ENCODE measurements around the gene KCTD7.
"Not testable (repeated sequence)": the region's sequence is repeated elsewhere in the genome, so short reads cannot be mapped to it uniquely, and the experiment has no call there.

KCTD7 gene

GRCh38 chr7:66617295-66617694 is 11.4 kb upstream of the KCTD7 start:
- no peak for DNase-seq

GRCh38 chr7:66619341-66619948 is 9.2 kb upstream of the KCTD7 start:
- not testable (repeated sequence) for DNase-seq

- DNase-seq = no peak
Measured at GRCh38 chr7:66626331-66626934, 2.2 kb upstream of the KCTD7 start.

- DNase-seq = peak; percentile 48
Measured at GRCh38 chr7:66627151-66627681, 1.5 kb upstream of the KCTD7 start.

GRCh38 chr7:66627881-66628360 is 760 bp upstream of the KCTD7 start:
- DNase-seq = no peak

- peak; percentile 62 for DNase-seq
Measured at GRCh38 chr7:66629222-66630062, 761 bp downstream of the KCTD7 start.

GRCh38 chr7:66630531-66630930 is 1.9 kb downstream of the KCTD7 start:
- no peak for DNase-seq

- no peak for DNase-seq
Measured at GRCh38 chr7:66631471-66631870, 2.8 kb downstream of the KCTD7 start.

GRCh38 chr7:66634816-66635215 is 6.1 kb downstream of the KCTD7 start:
- DNase-seq = no peak

GRCh38 chr7:66635322-66635981 is 6.8 kb downstream of the KCTD7 start:
- not testable (repeated sequence) for DNase-seq

GRCh38 chr7:66635982-66636546 is 7.4 kb downstream of the KCTD7 start:
- not testable (repeated sequence) for DNase-seq

- no peak for DNase-seq
Measured at GRCh38 chr7:66638309-66639099, 9.8 kb downstream of the KCTD7 start.

- no peak for DNase-seq
Measured at GRCh38 chr7:66639773-66640172, 11.1 kb downstream of the KCTD7 start.

GRCh38 chr7:66640802-66641525 is 12.3 kb downstream of the KCTD7 start:
- DNase-seq = peak; percentile 12

GRCh38 chr7:66641526-66641871 is 12.8 kb downstream of the KCTD7 start:
- peak; percentile 48 for DNase-seq

GRCh38 chr7:66642186-66642585 is 13.5 kb downstream of the KCTD7 start:
- no peak for DNase-seq

GRCh38 chr7:66642932-66643331 is 14.3 kb downstream of the KCTD7 start:
- no peak for DNase-seq

- no peak for DNase-seq
Measured at GRCh38 chr7:66643395-66643794, 14.7 kb downstream of the KCTD7 start.

- DNase-seq = not testable (repeated sequence)
Measured at GRCh38 chr7:66651026-66651425, 22.3 kb downstream of the KCTD7 start.

GRCh38 chr7:66653719-66654274 is 25.1 kb downstream of the KCTD7 start:
- not testable (repeated sequence) for DNase-seq

Data from eye (tissue), 1 donor.